Hematopoietic multipotent progenitor cell treated with erythropoietin and hydrocortisone succinate and interleukin-3 and kit ligand, for 6 days (in vitro differentiated cells): ENCODE data around the gene OLFM1.
A peak's percentile ranks its signal among the peaks of the same experiment; 100 is the strongest.
"Not testable (repeated sequence)": the region's sequence is repeated elsewhere in the genome, so short reads cannot be mapped to it uniquely, and the experiment has no call there.

Experiments
- DNase-seq: peaks from one replicate; pipeline ENCODE4 v3.0.0-alpha.2; 2015

OLFM1 gene

DNA sequence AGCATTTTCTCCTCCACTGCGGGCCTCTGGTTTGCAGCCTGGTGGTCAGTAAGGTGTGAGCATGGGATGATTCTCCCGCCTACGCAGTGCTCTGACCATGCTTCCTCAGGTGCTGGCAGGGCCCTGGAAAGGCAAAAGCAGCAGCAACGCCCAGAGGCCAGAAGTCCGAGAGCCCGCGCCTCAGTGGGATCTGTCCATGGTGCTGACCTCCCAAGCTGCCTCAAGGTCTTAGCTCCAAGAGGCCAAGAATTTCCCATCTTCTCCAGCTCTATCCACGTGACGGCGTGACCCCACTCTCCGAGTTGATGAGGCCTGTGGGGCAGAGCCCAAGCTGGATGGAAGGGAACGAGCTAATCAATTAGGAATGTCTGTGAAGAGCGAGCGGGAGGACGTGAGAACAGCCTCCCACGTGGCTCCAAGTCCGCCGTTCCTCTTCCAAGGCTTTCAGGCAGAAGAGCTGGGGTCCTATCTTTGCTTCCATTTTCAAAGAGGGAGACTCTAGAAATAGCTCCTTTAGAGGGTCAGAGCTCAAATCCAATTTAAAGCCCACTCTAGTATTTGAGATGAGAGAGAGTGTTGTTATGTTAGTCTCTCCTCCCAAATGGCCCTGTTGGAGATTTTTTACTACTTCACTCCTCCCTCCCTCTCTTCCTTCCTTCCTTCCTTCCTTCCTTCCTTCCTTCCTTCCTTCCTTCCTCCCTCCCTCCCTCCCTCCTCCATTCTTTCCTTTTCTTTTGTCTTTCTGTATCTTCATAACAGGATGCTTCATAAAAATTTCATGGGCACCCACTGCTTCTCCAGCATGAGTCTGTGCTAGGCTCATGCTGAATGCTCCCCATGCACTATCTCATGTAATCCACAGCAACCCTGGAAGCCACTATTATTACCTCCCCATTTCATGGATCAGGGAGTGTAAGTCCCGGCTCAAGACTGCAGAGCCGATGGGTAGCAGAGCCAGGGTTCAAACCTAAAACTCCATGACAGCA lies 69.3 kb downstream of the OLFM1 start:
- DNase-seq: peak; percentile 65

DNA sequence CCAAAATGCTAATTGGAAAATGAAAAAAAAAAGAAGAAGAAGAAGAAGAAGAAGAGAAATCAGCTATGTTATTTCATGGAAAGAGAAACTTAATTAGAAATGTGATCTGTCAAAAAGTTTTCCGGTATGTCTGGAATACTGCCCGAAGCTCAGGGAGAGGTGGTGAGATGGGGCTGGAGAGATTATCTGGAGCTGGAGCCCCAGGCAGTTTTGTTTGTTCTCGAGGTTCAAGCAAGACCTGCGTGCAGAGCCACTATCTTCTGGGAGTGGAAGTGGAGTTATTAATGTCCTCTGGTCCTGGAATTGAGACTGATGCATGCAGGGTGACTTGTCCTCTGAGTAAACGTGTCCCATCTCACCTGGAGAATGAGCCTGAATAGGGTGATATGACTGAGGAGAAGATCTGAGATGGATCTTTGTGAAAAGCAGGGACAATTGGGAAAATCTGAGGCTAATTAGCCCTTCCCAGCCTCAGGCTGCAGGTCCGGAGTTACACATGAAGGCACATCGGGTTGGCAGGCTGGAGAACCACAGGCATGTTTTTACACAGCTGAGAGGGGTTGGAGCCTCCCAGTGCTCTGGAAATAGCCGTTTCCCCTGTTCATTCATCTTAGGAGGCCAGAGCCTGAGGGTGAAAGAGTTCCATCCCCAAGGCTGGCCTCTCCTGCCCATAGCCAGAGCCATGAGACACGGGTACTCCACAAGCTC lies 70.5 kb downstream of the OLFM1 start:
- no peak for DNase-seq

DNA sequence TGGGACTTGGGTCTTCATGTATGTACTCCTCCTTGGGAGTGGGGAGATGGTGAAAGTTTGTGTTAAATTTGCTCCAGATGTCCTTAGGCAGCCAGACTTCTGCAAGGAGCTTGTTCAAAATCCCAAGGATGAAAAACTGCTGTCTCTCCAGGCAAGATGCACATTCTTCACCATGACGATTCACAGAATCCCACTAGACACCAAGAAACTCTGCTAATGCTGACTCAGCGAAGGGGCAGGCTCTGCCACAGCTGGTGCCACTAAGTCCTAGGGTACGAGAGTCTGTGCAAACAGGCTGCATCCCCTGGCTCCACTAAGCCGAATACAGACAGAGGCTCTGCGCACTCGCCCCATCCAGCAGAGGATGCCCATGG lies 71.1 kb downstream of the OLFM1 start:
- no peak for DNase-seq

DNA sequence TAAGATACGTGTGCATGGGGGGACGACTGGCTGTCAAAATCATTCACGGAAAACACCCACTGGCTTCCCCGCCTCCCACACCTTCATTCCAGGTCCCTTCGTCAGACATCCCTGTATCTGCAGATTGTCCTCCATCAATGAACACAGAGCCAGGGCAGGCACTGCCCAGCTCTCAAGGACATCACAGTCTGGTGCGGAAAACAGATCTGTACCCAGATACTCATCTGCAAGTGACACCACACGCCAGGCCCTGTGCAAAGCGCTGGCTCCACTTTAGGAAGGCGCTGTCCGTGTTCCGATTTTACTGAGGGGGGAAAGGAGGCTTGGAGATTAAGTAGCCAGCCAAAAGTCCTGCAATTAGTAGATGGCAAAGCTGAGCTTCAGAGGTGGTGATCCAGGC lies 72.3 kb downstream of the OLFM1 start:
- DNase-seq: no peak

DNA sequence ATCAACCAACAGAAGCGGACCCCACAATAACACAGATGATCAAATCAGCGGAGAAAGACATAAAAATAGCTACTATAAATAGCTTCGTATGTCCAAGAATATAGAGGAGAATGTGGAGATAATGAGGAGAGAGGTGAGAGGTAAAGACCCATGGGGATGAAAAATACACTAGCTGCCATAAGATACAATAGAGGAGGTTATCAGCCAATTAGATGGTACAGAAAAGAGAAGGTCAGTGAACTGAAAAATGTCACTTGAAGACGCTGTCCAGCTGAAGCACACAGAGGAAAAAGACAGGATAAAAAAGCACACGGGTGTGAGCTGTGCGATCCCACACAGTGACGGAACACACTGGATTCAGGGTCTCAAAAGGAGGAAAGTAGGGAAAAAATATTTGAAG lies 73.4 kb downstream of the OLFM1 start:
- no peak for DNase-seq

DNA sequence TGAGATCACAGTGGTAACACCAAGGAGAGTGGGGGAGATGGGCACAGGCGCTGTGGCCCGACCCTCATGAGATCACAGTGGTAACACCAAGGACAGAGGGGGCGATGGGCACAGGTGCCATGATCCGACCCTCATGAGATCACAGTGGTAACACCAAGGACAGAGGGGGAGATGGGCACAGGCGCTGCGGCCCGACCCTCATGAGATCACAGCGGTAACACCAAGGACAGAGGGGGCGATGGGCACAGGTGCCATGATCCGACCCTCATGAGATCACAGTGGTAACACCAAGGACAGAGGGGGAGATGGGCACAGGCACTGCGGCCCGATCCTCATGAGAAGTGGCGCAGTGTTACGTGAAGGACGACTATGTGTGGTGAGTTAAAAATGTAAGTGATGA lies 75.1 kb downstream of the OLFM1 start:
- DNase-seq: not testable (repeated sequence)

DNA sequence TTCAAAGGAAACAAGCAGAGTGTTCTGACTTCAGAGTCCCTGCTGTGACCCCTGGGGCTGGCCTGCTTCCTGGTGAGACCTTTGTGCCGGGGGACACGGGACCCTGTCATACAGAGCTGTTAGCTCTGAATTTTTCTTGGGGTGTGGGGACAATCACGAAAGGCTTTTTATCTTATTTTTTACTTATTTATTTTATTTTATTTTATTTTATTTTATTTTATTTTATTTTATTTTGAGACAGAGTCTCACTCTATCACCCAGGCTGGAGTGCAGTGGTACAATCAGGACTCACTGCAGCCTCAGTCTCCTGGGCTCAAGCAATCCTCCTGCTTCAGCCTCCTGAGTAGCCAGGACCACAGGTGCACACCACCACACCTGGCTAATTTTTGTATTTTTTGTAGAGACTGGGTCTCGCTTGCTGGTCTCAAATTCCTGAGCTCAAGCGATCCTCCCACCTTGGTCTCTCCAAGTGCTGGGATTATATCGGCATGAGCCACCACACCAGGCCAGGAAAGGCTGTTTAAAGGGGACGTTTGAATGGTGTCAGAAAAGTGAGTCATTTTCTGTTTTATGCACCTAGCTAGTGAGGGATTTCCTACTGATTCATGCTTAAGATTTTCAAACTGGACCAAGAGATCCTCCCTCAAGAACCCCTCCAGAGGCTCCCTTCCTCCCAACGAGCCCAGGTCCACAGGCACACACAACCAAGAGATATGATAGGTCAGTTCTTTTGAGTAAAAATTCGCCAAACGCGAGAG lies 75.7 kb downstream of the OLFM1 start:
- no peak for DNase-seq

DNA sequence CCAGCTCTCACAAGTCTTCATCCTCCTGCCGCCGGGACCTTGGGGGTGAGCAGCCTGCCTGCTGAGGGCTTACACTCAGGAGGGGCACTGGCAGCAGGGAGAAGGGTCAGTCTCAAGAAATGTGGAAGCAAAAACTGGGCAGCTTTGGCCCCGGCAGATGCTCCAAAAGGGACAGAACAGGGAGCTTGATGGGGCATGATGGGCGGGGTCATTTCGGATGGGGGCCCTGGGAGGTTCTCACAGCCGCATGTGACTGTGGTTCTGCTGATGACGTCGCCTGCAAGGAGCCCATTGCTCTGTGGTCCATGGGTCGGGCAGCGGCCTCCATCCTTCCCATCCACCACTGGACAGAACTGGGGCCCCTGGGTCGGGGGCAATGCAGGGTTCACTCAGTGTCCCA lies 76.6 kb downstream of the OLFM1 start:
- DNase-seq: no peak

DNA sequence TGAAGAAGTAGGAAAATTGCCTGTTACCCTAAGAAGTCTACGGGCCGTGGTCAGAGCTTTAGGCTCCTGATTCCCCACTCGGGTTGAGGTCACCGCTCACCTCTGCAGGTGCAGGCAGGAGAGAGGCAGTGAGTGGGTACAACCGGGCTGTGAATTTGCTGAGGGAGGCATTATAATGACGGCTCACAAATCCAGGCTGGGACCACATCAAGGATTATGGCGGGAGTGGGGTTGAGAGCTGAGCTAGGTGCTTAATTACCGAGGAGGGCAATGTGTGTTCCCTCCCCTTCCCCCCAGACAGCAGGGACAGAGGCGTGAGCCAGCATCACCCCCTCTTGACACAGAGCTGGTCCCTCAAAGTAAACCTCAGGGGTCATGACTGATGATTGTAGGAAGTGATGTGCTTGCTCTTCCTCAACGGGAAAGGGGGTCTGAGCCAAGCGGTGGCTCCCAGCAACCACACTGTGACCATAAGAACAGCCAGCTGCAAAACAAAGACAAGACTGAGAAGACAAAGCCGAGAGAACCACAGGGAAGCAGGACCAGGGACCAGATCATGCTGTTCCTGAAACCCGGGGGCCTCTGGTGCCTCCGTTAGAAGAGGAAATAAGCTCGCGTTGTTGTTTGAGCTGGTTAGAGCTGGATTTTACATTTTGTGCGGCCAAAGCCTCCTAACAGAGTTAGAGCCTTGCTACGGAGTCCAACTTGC lies 77.7 kb downstream of the OLFM1 start:
- no peak for DNase-seq

DNA sequence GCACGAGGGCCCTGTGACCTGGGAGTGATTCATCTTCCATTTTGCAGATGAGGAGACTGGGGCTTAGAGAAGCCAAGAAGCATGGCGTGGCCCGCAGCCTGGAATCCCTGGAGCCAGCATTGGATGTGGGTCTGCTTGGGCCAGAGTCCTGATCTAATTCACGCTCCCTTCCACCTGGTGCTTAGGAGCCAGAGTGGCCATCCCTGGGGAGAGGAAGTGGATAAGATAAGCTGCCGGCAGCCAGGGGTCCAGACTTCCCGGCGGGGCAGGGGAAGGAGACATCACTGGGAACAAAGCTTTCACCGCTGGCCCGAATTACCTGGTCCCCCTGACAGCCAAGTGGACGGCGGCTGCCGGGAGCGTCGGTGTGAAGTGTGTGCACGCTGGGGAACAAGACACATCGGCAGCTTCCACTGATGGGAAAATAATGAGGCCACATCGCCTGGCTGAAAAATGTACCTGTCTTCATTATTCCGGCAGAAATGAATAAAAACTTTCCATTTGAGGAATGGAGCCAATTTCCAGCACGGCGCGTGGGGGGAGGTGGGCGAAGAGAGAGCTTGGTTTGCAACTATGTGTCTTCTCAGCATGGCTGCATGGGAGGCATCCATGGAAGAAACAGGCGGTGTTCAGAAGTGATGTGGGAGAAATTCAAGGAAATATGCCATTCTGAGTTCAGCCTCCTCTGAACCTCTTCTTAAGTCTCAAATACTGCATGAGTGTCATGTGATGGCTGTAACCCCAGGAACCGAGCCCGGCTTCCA lies 78.5 kb downstream of the OLFM1 start:
- DNase-seq: no peak

DNA sequence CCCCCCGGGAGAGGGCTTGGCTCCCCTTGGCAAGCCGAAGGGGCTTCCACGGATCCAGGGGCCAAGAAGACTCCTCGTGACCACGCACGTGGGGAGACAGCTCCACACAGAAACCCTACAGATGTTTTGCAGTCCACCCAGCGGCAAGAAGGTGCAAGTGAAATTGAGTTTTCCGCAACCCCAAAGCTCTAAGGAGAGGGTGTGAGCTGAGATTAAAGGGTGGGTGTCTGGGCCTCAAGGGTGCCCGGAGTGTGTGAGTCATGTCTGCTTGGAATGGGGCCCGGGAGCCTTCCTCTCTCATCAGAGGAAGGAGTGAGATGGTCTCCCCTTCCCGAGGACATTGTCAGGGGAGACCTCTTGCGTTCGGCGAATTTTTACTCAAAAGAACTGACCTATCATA lies 79.1 kb downstream of the OLFM1 start:
- no peak for DNase-seq

DNA sequence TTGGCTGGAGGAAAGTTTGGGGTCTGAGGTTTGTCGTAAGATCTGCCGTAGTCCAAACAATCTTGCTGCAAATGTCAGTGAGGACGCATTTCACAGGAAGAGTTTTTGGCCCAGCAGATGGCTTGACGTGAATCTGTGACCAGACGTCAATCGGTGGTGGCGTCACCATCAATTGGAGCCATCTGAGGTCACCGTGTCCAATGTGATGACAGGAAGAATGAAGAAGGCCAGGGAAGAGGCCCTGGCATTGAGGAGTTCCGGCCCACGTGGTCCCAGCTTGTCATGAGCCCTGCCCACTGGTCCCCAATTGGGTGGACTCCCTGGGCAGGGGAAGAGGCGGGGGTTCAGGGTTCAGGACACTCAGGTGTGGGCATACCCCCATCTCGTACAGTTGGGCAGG lies 79.9 kb downstream of the OLFM1 start:
- no peak for DNase-seq

DNA sequence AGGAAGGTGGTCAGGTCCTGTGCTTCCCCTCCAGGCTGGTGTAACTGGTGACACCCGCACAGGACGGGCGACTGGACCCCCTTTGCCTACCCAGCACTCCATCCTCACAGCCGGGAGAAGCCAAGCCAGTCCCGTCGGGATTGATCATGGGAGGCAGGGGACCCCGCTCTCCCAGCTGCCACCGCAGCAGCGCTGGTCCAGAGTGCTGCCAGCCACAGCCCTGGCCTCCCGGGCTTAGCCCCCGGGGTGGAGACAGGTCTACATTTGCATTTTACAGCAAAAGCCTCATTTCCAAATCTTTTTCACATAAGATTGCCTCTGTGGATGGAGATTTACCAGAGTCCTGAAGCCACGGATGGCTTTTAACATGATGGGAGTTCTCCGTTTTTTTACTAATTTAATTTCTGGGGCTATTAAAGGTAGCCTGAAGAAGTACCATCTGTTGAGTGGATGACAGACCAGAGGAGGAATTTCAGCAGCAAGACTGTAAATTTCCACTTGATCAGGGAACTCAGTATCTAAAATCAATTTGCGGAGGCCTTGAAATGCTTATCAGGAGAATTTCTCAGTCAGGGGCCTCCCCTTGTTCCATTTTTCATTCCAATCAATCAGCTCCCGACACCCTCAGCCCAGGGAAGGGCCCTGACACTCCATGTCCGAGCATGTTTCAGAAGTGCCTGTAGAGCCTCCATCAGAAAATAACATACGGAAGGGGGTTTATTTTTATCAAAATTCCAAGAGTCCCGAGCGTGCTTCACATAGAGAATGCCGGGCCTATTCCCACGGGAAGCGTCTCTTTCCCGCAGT lies 80.6 kb downstream of the OLFM1 start:
- DNase-seq: no peak

DNA sequence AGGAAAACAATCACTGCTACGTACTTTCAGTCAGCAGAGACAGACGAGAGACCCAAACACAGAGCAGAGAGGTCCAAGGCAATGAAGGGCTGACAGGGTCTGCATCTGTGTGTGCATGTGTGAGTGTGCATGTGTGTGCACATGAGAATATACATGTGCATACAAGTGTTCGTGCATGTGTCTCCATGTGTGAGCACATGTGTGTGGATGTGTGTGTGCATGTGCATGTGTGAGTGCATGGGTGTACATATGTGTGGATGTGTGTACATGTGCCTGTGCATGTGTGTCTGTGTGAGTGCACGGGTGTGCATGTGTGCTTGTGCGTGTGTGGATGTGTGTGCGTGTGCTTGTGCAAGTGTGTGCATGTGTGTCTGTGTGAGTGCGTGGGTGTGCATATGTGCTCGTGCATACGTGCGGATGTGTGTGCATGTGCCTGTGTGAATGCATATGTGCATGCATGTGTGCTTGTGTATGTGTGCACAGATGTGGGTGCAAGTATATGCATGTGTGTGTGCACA lies 82.3 kb downstream of the OLFM1 start:
- DNase-seq: no peak

DNA sequence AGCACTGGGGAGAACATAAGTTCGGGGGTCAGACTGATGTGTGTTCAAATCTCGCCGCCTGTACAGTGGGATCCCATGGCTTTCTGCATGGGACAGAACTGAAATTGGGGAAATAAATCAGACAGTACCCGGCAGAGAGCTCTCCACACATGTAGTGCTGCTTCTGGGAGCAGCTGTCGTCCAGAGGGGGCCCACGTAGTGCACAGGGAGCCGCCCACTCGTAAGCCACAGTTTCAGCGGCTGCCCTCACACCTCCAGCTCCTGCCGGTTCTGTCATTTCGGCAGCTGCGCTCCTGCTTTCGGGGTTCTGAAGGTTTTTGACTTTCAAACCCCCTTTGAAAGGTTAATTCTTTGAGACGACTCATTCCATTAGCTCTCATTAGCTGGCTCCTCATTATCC lies 83.1 kb downstream of the OLFM1 start:
- DNase-seq: no peak
